CD4-positive, alpha-beta T cell treated with Interleukin-12 subunit alpha and Interleukin-12 subunit beta, for 1 hour (primary cell): ENCODE results near the gene TMEM145.

ENCODE experiments used
- DNase-seq: peaks from one replicate; pipeline ENCODE4 v3.0.0-alpha.2; 2020

Gene TMEM145

GRCh38 chr19:42290136-42290522 lies 23.0 kb upstream of the TMEM145 start:
- DNase-seq: no peak

- peak; percentile 68 for DNase-seq
These were observed 22.3 kb upstream of the TMEM145 start for GRCh38 chr19:42290523-42291434.

DNA sequence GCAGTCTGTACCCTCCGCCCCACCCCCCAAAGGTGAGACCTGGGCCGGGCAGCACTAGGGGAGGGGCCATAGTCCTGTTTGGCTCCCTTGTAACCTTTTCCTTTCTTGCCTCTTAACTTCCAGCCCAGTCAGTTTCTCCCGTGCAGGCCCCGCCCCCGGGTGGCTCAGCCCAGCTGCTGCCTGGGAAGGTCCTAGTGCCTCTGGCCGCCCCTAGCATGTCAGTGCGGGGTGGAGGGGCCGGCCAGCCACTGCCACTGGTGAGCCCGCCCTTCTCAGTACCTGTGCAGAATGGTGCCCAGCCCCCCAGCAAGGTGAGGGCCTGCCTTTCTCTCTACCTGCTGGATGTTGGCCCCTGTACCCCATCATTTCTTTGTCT lies 21.7 kb upstream of the TMEM145 start:
- DNase-seq: no peak

DNA sequence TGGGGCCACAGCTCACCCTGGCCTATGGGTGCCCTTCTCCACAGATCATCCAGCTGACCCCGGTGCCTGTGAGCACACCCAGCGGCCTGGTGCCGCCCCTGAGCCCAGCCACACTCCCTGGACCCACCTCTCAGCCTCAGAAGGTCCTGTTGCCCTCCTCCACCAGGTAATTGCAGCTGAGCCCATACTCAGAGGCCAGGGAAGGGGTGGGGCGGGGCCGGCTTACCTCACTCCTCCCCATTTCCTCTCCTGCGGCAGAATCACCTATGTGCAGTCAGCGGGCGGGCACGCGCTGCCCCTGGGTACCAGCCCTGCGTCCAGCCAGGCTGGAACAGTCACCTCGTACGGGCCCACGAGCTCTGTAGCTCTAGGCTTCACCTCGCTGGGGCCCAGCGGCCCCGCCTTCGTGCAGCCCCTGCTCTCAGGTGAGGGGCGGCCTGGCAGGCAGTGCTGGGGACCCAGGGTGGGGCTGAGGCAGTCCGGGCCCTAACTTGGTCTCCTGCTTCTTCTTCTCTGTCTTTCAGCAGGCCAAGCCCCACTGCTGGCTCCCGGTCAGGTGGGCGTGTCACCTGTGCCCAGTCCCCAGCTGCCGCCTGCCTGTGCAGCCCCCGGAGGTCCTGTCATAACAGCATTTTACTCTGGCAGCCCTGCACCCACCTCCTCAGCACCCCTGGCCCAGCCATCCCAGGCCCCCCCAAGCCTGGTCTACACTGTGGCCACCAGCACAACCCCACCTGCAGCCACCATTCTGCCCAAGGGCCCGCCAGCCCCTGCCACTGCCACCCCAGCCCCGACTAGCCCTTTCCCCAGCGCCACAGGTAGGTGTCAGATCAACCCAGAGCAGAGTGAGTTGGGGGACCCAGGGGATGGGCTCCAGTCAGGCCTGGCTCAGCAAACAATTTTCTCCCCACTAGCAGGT lies 20.8 kb upstream of the TMEM145 start:
- DNase-seq: no peak

GRCh38 chr19:42292963-42293362 lies 20.1 kb upstream of the TMEM145 start:
- no peak for DNase-seq

DNA sequence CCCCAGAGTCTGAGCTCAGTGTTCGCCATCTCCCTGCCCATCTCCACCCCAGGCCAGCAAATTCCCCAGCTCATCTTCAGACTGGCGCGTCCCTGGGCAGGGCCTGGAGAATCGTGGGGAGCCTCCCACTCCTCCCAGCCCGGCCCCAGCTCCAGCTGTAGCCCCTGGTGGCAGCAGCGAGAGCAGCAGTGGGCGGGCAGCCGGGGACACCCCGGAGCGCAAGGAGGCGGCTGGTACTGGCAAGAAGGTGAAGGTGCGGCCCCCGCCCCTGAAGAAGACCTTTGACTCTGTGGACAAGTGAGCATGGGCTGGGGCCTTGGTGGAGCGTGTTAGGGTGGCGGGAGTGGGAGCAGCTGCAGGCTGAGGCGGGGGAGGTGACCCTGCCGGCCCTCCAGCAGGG lies 19.6 kb upstream of the TMEM145 start:
- no peak for DNase-seq

DNA sequence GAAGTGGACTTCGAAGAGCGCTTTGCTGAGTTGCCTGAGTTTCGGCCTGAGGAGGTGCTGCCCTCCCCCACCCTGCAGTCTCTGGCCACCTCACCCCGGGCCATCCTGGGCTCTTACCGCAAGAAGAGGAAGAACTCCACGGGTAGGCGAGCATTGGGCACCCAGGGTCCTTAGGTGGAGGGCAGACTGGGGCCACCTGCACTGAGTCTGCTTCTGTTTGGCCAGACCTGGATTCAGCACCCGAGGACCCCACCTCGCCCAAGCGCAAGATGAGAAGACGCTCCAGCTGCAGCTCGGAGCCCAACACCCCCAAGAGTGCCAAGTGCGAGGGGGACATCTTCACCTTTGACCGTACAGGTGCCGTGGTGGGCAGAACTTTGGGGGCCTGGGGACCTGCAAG lies 19.2 kb upstream of the TMEM145 start:
- no peak for DNase-seq

DNA sequence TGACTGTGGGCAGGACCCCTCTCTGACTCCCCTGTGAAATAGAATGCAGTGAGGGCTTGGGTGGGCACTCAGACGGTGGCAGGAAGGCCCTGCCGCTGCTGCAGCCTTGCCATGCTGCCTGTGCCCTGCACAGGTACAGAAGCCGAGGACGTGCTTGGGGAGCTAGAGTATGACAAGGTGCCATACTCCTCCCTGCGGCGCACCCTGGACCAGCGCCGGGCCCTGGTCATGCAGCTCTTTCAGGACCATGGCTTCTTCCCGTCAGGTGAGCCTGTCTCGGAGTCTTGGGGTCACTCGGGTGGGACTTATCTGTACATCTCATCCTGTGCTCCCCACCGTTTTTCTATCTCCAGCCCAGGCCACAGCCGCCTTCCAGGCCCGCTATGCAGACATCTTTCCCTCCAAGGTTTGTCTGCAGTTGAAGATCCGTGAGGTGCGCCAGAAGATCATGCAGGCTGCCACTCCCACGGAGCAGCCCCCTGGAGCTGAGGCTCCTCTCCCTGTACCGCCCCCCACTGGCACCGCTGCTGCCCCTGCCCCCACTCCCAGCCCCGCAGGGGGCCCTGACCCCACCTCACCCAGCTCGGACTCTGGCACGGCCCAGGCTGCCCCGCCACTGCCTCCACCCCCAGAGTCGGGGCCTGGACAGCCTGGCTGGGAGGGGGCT lies 18.5 kb upstream of the TMEM145 start:
- no peak for DNase-seq

- DNase-seq: no peak
These were observed 17.8 kb upstream of the TMEM145 start for GRCh38 chr19:42295342-42295741.

- DNase-seq: peak; percentile 89
These were observed 17.1 kb upstream of the TMEM145 start for GRCh38 chr19:42295831-42296525.

GRCh38 chr19:42297039-42297438 lies 16.1 kb upstream of the TMEM145 start:
- no peak for DNase-seq

- DNase-seq: no peak
These were observed 11.4 kb upstream of the TMEM145 start, which contains the start of gene PRR19 for GRCh38 chr19:42301646-42302203. PRR19 (plus strand) TSS chr19:42302132; CDS start chr19:42309585, 7,453 bp downstream.

- DNase-seq: no peak
These were observed 10.0 kb upstream of the TMEM145 start for GRCh38 chr19:42303101-42303464.

DNA sequence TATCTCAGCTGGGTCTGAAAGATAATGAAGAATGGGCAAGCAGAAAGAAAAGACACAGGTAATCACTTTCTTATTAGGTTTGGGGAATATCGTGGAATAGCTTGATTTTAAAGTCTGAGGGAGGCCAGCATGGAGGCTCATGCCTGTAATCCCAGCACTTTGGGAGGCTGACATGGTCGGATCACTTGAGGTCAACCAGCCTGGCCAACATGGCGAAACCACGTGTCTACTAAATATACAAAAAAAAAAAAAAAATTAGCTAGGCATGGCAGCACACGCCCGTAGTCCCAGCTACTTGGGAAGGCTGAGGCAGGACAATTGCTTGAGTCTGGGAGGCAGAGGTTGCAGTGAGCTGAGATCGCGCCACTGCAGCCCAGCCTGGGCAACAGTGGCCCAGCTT lies 9.2 kb upstream of the TMEM145 start:
- DNase-seq: no peak

GRCh38 chr19:42306646-42307045 lies 6.5 kb upstream of the TMEM145 start:
- DNase-seq: peak; percentile 30

- DNase-seq: no peak
These were observed 3.4 kb upstream of the TMEM145 start for GRCh38 chr19:42309686-42310085.

DNA sequence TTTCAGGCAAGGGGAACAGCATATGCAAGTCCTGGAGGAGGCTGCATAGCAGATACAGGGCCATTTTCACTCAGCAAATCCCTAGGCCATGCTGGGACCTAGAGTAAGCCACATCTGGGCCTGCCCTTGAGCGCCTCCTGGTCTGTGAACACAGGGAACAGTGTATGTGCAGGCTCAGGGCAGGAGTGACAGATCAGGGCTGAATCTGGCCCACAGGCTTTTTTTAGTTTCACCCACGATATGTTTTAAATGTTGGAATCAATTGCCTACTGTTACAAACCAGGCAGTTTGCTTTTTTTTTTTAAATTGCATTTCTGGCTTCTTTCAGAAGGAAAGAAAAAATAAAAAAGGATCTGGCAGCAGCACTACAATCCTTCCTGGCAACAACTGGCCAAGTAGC lies 1.5 kb upstream of the TMEM145 start:
- DNase-seq: no peak

GRCh38 chr19:42312370-42312769 lies 739 bp upstream of the TMEM145 start:
- no peak for DNase-seq

DNA sequence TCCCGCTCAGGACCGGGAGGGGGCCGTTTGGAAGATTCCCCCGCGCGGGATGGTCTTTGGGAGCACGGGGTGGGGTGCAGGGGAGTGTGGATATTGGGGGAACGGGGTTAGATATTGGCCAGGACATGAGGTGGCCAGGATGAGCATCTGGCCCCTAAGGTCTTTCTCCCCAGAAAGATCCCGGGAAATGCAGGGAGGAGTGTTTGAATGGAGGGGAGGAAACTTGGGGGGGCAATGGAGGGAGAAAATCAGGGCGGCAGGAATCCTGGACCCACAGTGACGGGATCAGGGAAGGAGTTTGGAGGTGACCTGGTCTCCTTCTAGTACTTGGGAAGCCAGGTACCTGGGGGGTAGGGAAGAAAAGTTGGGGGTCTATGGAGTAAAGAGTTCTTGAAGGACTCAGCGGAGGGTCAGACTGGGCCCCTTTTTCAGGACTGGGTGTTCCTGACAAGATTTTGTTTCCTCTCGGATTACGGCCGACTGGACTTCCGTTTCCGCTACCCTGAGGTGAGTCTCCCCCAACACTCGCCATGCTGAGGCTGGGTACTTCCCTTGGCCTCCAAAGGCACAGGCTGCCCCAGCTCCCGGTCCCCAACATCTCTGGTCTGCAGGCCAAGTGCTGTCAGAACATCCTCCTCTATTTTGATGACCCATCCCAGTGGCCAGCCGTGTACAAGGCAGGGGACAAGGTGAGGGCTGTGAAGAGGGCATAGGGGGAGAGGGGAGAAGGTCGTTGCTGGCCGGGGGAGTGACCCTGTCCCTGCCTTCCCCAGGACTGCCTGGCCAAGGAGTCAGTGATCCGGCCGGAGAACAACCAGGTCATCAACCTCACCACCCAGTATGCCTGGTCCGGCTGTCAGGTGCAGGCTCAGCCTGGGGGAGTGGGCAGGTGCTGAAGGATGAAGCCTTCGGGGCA lies 989 bp downstream of the TMEM145 start:
- no peak for DNase-seq

DNA sequence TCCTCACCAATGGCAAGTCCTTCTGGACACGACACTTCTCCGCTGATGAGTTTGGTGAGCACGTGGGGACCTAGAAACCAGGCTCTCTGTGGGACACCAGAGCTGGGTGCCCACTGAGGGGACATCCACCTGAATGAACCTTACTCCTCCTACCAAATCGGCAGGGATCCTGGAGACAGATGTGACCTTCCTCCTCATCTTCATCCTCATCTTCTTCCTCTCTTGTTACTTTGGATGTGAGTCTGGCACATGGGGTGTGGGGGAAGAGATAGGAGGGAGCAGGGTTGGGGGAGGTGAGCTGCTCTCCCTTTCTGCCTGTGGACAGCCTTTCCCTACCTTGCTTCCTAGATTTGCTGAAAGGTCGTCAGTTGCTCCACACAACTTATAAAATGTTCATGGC lies 1.9 kb downstream of the TMEM145 start:
- DNase-seq: no peak
